ENCODE results near the gene LRRC8D.

DNA sequence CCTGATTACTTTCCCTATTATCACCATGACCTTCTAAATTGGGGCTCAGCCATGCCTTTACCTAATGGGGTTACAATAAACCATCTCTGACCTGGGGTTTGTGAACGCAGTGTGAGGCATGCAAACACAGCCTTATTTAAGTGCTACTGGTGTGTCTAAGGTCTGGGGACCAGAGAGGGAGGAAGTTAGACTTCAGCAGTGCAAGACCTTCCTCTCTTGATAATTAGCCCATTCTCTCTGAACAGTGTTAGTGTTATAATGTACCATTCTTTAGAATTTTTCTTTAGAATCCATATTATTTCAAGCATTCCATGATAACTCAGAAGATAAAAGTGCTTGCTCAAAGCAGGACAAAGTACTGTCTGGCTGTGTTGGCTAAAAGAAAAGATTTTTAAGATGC, 10.5 kb upstream of the LRRC8D start:
- TF ChIP-seq POU5F1 (IDR thresholded peaks at IDR 0.05; ENCODE audit: borderline replicate concordance, low read depth, low read length, partially characterized antibody) (no peak), DACH1 (IDR thresholded peaks at IDR 0.05; ENCODE audit: partially characterized antibody) (no peak), ZNF134 (CRISPR knock-in tag; conservative IDR thresholded peaks at IDR 0.05) (no peak), NBN (IDR thresholded peaks at IDR 0.05; ENCODE audit: low read depth) (no peak), ZNF232 (CRISPR knock-in tag; IDR thresholded peaks at IDR 0.05) (no peak), KDM5B (IDR thresholded peaks at IDR 0.05; ENCODE audit: insufficient replicate concordance, low read depth, low read length) (no peak), SP1 (CRISPR knock-in tag; IDR thresholded peaks at IDR 0.05) (no peak), POLR2A (conservative IDR thresholded peaks at IDR 0.05) (no peak)
